Right ventricle myocardium superior (tissue), 1 donor: ENCODE results near the gene TEX2. TPM values are rescaled to one million over a fixed set of nuclear protein-coding genes. Genes with fewer than 3 reads are reported as not detected.

Experiments used
- ATAC-seq: fragments of 200-7000 bp; cut with Tn5 transposase; one replicate; pipeline ENCODE4 v1.9.1; 2020; ENCODE audit warnings: mild to moderate bottlenecking; ENCODE audit not compliant: poor library complexity
- DNase-seq: peaks from one replicate; pipeline ENCODE4 v3.0.0-alpha.2; 2020
- intact Hi-C: fragments of 100-400 bp; cut with DNase I; formaldehyde crosslinking; loops from one replicate; pipeline ENCODE4 v1.11.2; 2022
- total RNA-seq: library from RNA; stranded (reverse); fragmentation: NEBNext Ultra II Directional; extraction: Animal tissue kit (Norgen Biotek cat#: 25700); gene quantifications from one replicate; pipeline ENCODE4 v1.2.1, GENCODE V29; 2021
- donor health status: DM: no; HTN: yes; CAD: no; lungs with severe emphysema.

TEX2 gene
- total RNA-seq, 1 donor from 2014 or later: 54.0 TPM

DNA sequence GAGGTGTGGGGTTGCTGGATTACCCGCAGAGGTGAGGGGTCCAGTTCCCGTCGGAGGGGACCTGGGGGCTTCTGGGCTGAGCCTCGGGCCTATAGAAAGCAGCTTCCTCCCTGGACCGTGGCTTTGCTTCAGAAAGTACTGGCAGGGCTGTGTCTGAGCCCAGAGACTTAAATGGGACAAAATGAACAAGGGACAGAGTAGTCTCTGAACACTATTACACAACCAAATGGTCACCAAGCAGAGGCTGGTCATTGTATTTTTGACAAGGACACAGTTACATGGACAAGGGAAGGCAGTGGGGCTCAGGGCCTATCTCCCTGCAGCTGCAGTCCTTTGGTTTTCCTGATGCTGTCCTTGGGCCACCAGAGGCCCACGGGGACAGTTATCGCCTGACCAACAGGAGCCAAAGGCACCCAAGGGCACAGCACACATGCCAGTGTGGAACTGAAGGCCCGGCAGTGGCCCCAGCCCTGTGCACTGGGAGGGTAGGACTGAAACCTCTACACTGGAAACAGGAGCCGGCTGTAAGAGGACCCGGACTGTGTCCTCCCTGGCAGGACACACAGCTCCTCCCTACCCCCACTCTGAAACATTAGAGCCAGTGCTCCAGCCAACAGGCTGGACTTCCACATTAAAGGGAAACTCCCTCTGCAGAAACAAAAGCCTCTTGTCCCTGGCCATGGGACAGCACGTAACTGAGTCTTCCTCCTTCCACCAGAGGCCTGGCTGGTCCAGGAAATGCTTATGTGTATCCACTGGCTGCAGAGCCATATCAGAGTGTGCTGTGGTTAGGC lies 107.1 kb downstream of the TEX2 start:
- ATAC-seq (peak; percentile 90), DNase-seq (peak; percentile 80)
- intact Hi-C loops: no loop called here

DNA sequence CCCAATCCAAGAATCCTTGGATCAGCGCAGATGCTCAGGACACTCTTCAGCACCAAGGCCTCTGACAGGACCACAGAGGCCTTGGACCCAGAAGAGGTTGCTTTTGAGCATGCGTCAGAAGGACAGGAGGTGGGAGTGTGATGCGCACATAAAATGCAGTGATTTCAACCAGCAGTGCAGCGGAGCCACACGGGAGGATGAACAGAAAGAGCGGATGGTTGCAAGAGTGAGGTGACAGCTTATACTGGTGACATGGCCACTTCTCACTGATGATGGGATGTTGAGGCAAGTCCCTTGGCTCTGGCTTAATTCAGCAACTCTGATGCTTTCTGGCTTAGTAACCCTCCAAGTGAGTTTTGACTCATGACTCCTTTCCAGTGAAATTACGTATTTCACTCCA lies 107.9 kb downstream of the TEX2 start:
- DNase-seq: no peak

DNA sequence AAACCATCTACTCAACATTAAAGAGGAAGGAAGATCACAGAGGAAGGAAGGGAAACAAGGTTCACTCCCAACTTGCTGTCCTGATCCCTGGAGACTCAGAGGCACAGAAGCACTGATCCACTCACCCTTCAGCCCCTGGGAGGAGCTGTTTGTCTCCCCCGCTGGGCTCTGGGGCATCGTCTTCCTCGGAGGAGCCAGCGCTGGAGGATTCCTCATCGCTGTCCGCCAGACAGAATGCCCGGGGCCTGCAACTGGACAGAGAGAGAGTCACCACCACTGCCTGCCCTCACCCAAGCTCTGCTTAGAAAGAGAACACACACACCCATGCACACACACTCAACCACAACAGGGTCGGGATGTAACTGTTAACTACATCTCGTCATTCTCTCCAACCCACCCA lies 108.3 kb downstream of the TEX2 start:
- intact Hi-C loops: no loop called here
- ATAC-seq (no peak), DNase-seq (no peak)

More for the DNA sequence above, 107.9 kb downstream of the TEX2 start:
- intact Hi-C loops: no loop called here
- no peak for ATAC-seq

DNA sequence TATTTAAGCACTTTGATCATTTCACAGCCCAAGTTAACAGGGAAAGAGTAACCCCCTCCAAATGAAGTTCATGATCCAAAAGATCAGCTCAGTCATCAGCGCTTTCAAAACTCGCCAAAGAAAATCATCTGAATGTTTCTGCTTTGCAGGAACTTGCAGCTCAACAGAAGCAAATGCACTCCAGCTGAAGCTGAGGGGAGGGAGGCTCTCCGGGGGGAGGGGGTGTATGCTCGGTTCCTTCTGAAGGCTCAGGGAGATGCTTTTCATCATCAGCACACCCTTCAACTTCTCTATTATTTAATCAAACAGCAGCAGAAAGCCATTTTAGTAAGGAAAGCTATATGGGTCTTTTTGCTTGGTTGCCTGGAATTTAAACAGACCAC lies 108.8 kb downstream of the TEX2 start:
- DNase-seq: no peak
- intact Hi-C loops: no loop called here
- ATAC-seq: no peak

DNA sequence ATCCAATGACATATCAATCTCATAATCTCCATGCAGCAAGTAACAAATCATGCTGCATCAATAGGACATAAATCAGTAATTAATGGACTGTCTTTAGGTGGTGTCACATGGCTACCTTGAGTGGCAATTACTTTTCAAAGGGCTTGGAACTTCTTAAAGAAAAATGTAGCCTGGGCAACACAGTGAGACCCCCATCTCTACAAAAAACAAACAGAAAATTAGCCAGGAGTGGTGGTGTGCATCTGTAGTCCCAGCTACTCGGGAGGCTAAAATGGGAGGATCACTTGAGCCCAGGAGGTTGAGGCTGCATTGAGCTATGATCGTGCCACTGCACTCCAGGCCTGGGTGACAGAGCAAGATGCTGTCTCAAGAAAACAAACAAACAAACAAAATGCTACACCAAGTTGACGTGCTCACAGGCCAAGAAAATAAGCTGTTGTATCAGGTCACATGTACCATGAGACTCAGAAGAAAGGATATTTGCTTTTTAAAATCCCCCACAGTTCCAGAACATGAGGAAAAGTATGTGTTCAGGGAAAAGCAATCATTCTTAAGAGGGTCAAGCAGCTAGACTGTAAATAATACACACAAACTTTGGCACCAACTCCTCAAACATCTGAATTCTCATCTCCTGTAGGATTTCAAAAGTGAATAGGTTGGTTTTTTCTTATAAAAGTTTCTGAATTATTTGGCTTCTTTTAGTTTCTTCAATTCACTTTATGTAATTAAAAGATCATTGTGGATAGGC lies 109.3 kb downstream of the TEX2 start:
- DNase-seq: no peak
- ATAC-seq: no peak
- intact Hi-C loops: no loop called here

DNA sequence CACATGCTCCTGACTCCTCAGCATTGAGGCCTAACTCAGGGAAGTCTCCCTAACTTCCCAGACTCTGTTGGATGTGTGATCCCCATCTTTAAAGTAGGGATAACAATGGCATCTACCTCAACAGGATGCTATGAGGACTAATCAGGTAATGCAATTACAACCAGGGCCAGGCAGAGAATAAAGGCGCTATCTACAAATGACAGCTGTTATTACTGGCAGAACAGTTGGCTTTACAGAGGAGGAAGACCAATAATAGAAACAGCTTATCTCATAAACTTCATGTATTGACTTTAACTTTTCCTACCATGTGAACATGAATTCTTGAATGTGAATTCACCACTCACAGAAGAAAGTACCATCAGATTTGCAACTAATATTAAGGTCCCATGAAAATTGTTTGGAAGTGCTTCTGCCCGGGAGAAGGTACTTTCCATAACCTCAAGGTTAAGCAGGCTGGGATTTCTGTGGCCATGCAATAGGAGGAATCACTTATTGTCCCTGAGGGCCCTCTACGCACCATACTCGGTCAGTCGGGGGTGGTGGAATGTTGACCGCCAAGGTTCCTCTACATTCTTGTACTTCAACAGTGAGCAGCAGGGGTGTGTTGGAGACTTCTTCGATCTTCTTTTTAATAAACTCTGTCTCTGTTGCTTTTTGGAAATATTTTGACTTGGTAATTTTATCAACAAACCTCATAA lies 110.5 kb downstream of the TEX2 start:
- DNase-seq (no peak), ATAC-seq (peak; percentile 23)
- intact Hi-C loops: no loop called here

DNA sequence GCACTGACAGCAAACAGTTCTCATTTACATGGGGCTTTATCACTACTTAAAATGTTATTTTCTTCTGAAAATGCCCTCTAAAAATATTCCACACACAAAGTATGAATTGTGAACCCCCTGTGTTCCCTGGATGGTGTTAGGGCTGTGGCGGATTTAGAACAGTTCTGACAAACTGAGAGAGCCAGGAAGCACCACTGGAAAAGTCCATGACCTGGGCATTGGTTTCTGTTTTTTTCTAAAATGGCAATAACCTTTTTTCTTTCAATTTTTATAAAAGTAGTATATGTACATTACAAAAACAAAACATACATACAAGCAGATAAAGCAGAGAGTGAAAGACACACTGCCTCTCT lies 112.1 kb downstream of the TEX2 start:
- no peak for DNase-seq
- intact Hi-C loops: no loop called here

DNA sequence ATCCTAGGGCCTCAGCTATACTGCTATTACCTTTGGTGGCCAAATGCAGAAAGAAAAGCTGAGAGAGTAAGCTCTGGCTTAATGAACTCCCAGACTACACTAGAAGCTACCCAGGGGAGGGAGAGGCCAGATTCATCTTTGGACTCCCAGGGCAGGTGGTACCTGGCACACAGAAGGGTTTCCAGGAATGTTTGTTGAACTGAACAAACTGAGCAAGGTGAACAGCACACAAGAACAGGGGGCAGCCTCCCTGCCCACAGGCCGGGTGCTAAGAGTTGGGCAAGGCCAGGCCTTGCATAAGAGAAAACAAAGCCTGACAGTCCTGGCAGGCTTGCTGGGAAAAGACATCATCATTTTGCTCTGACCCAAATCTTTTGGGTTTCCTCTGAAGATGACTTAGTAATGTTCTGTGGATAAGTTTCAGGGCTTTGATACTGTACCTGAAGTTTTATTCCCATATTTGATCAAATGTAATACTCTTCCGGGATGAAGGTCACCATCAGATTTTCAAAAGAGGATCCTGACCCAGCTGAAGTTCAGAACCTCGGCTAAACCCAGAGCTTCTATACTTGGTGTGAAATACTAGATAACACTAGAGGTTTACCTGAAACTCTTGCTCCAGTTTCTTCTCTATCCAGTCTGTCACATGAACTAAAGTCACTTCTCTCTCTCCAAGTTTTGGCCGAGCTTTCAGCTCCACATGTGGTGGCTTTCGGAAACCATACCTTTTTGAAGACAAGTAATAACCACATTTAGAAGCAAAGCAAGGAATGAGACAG lies 112.6 kb downstream of the TEX2 start:
- ATAC-seq (no peak), DNase-seq (no peak)
- intact Hi-C loops: no loop called here

More for the DNA sequence above, 112.1 kb downstream of the TEX2 start:
- ATAC-seq: no peak

DNA sequence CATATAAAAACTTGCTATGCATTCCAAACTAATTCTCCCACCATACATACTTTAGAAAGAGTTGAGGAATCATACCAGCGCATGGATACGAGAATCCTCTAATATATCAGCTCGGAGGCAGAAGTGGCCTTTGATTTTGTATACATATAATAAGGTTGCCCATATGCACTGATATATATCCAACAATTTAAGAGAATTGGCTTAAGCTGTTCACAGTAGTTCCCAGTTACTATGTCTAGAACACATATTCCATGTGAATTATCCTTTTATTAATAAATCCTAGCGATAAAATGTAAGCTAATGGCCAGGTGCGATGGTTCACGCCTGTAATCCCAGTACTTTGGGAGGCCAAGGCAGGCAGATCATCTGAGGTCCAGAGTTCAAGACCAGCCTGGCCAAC lies 113.9 kb downstream of the TEX2 start:
- intact Hi-C loops: loop anchor here (5.0 kb wide), 2 partner anchors 113 to 133 kb away; partner anchors contain the start of gene TEX2
- DNase-seq (no peak), ATAC-seq (no peak)

DNA sequence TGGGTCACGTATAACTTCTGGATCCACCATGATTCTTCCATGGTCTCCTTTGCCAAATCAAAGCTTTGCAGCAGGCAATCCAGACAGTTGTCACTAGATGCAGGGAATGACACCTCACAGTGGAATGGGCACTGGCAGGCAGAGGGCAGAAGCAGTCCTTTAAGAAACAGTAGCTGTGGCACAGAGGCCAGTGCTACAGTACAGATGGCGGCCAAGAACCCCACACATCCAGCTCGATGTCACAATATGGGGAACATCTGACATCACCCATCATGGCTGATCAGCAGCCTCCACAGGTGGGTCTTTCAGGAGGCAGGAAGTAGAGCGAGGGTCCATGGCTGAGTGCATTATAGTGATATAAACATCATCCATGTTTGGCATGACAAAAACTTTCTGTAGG lies 114.4 kb downstream of the TEX2 start:
- intact Hi-C loops: loop anchor here (5.0 kb wide), 2 partner anchors 114 to 134 kb away; partner anchors contain the start of gene TEX2
- DNase-seq (no peak), ATAC-seq (peak; percentile 30)

DNA sequence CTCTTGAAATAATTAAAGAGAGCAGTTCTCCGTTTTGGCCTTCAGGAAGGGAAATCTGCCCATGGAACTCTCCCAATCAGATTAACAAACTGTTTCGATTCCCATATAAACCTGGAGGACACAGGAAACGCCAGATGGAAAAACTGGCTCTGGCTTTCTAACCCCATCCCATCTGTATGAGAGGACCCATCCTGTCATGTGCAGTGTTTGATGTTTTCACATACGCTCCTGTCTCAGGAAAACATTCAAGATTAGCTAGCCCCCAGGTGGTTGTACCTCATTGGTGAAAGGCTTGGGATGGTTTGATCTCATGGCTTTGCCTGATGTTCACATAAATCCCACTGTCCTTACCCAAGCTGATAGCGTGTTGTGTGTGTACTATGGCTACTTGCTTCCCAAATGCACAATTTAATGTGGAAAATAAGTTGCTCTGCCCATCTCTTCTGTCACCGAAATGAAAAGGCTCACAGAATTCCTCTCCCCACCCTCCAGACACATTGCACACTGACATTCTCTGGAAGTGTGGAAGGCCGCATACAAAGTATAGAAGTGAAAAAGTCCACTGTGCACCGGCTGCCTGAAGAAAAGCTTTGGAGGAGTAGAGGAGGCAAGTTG lies 114.9 kb downstream of the TEX2 start:
- DNase-seq (no peak), ATAC-seq (no peak)
- intact Hi-C loops: loop anchor here (5.0 kb wide), 2 partner anchors 114 to 134 kb away; partner anchors contain the start of gene TEX2

DNA sequence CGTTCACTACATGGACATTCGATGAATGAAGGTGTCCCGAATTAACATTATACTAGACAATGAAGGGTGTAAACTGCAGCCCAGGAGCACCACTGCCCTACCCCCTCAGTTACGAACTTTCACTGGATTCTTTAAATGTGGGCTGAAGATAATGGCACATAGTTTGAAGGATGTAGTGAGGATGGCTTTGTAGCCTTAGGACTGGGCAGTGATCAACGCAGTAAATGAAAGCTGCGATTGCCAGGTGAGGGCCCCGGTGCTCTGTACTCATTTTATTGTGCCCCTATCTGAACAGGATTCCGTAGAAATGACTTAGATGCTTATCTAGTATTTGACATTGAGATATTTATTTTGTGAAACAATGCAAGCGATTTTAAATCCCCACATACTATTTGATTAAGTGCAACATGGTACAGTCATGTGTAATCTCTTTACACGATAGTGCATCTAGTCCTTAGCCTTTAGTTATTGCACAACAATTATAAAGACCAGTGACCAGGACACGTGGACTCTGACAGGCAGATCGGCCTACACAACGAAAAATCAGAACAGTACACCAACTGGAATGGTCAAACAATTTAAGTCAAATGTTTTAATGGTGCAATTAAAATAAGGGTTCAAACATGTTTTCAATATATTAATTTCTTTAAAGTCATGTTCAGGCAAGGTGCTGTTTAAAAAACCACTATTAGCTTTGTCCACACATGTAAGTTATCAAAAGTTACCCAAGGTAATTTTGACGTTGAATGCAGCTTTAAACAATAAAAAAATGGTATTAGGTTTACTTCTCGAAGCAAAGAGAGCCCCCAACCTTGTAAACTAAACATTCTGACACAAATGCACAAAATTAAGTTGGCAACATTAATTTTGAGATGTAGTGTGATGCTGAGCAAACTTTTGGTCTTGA lies 115.7 kb downstream of the TEX2 start:
- intact Hi-C loops: loop anchor here (5.0 kb wide), 2 partner anchors 115 to 135 kb away; partner anchors contain the start of gene TEX2
- DNase-seq: no peak
- ATAC-seq: no peak

DNA sequence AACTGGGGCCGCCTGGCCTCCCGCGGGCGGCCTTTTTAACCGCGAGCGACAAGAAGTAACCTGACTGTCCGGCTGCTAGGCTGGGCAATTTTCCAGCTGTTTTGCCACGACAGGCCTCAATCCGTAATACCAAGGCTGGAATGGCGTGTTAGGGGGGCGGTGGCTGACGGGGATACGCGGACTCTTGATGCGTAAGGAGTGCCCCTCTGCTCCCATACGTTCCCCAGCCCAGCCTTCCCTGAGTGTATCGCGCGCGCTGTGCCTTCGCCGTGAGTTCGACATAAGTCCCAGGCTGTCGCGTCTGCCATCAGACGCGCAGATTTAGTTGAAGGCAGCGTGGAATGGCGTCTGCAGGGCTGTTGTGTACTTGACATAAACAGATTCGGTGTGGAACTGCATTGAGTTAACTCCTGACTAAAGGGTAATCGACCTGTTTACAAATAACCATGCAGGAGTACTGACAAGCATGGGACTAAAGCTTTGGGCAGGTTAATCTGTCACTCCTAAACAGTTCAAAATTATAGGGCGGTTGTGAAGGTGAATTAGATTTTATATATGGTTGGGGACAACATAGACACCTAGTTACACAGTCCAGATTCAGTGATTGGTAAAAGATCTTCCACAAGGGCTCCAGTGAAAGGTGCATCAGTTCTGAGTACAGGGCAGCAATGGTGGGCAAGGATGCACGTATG lies 116.5 kb downstream of the TEX2 start:
- peak; percentile 72 for DNase-seq
- intact Hi-C loops: loop anchor here (5.0 kb wide), 2 partner anchors 116 to 136 kb away; partner anchors contain the start of gene TEX2
- ATAC-seq: peak; percentile 38

DNA sequence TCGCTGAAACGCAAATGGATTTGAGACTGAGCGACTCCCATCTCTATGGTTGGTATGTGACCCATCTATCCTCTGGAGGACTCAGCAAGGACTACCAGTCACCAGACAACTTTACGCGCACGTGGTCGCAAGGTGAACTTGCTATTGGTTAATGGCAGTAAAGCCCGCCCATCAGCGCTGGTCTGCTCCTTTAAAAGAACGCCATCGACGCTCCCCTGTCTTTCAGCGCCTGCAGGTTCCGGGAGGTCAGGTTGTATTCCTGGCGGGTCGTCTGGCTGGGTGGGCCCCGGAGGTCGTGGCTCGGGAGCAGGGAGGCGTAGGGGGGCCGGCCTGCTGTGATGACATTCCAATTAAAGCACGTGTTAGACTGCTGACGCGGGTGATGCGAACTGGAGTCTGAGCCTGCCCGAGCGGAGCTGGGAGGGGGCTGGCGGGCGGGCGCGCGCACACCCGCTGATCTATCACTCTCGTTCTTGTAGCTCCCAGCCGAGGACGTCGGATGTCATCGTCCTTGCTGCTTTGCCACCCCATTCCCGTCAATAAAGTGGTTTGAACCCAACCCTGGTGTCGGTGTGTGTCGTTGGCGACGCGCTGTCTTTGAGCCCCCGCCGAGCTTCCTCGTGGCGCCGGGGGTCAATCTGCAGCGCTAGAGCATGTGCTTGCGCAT lies 117.2 kb downstream of the TEX2 start:
- intact Hi-C loops: loop anchor here (5.0 kb wide), 2 partner anchors 116 to 136 kb away; partner anchors contain the start of gene TEX2
- ATAC-seq: peak; percentile 95
- DNase-seq: peak; percentile 98

DNA sequence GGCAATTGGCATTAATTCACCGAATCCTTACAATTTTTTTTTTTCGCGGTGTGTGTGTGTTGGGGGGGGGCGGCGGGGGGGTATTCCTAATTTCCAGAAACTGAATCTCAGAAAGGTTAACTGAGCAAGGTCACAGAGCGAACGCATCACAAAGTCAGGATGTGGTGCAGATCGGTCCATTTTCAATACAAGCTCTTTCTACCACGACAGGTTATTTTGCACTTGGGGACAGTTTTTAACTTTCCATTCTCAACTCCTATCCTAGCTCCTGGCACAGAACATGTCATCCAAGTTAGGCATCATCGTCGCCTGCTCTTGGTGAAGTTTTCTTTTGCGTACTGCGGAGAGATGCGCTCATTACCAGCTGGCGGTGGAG lies 117.7 kb downstream of the TEX2 start:
- intact Hi-C loops: loop anchor here (5.0 kb wide), 2 partner anchors 117 to 137 kb away; partner anchors contain the start of gene TEX2
- peak; percentile 6 for ATAC-seq
- no peak for DNase-seq

DNA sequence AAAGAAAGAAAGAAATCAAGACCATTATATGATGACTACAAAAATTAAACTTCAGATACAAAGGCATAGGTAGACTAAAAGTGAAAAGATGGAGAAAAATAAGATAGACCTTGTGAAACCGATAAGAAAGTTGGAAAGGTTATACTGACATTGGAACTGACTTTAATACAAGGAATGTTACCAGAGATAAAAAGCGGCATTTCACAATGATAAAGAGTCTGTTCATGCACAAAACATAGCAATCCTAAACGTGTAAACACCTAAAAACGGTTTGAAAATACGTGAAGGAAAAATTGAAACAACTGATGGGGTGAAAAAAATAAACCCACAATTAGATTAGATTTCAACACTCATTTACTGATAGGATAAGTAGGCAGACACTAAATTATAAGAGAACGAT lies 123.5 kb downstream of the TEX2 start:
- intact Hi-C loops: loop anchor here (5.0 kb wide), 1 partner anchor 222 kb away; the partner anchor contains the start of gene GH1
- ATAC-seq: no peak

More for the DNA sequence above, 123.5 kb downstream of the TEX2 start:
- DNase-seq: no peak
